Astrocyte (in vitro differentiated cells and primary cell): ENCODE results near the gene NXPH3. TPM values are rescaled to one million over a fixed set of nuclear protein-coding genes. Genes with fewer than 3 reads are reported as not detected.

Experiments used
- DNase-seq: peaks from one replicate; pipeline ENCODE4 v3.0.0-alpha.2; 2010; ENCODE audit warnings: low read depth
- FAIRE-seq: peaks from 2 replicates; lab custom pipeline; 2011; peaks lifted over from hg19 to GRCh38; lab: Jason Lieb, UNC
- H2AFZ ChIP-seq: 2 replicates; pipeline ENCODE4 v1.6.0; 2012; ENCODE audit warnings: low read depth, low read length, inconsistent platforms
- H3K27ac ChIP-seq: 2 replicates; pipeline ENCODE4 v1.5.1; 2011; ENCODE audit warnings: low read depth, low read length, inconsistent platforms
- H3K27me3 ChIP-seq: 2 replicates; pipeline ENCODE4 v1.6.0; 2011; ENCODE audit warnings: low read length, inconsistent platforms; ENCODE audit not compliant: insufficient read depth
- H3K36me3 ChIP-seq: 2 replicates; pipeline ENCODE4 v1.5.1; 2011; ENCODE audit warnings: low read length, inconsistent platforms; ENCODE audit not compliant: insufficient read depth
- H3K4me1 ChIP-seq: 2 replicates; pipeline ENCODE4 v1.5.1; 2011; ENCODE audit warnings: low read length, inconsistent platforms; ENCODE audit not compliant: insufficient read depth
- H3K4me2 ChIP-seq: 2 replicates; pipeline ENCODE4 v1.6.0; 2012; ENCODE audit warnings: low read length, inconsistent platforms
- H3K4me3 ChIP-seq: 2 replicates; pipeline ENCODE4 v1.5.1; 2011; ENCODE audit warnings: low read depth, mild to moderate bottlenecking, low read length, inconsistent platforms; ENCODE audit not compliant: insufficient read depth
- H3K79me2 ChIP-seq: 2 replicates; pipeline ENCODE4 v1.6.0; 2012; ENCODE audit warnings: mild to moderate bottlenecking, low read length, inconsistent platforms; ENCODE audit not compliant: insufficient read depth
- H3K9ac ChIP-seq: 2 replicates; pipeline ENCODE4 v1.6.0; 2012; ENCODE audit warnings: mild to moderate bottlenecking, low read length, inconsistent platforms
- H3K9me3 ChIP-seq: 2 replicates; pipeline ENCODE4 v1.5.1; 2012; ENCODE audit warnings: low read depth, mild to moderate bottlenecking, low read length, inconsistent platforms; ENCODE audit not compliant: insufficient read depth
- H4K20me1 ChIP-seq: 2 replicates; pipeline ENCODE4 v1.6.0; 2012; ENCODE audit warnings: low read length, inconsistent platforms; ENCODE audit not compliant: insufficient read depth
- H3K27ac Mint-ChIP-seq: one replicate; pipeline ENCODE4 v1.8.0; 2021; ENCODE audit warnings: mild to moderate bottlenecking, mixed read lengths; ENCODE audit not compliant: unreplicated experiment
- H3K27me3 Mint-ChIP-seq: one replicate; pipeline ENCODE4 v1.8.0; 2021; ENCODE audit warnings: low read depth, mixed read lengths; ENCODE audit not compliant: unreplicated experiment
- H3K36me3 Mint-ChIP-seq: one replicate; pipeline ENCODE4 v1.8.0; 2021; ENCODE audit warnings: low read depth, mixed read lengths; ENCODE audit not compliant: unreplicated experiment
- H3K4me1 Mint-ChIP-seq: one replicate; pipeline ENCODE4 v1.8.0; 2021; ENCODE audit warnings: low read depth, mixed read lengths; ENCODE audit not compliant: unreplicated experiment
- H3K4me3 Mint-ChIP-seq: one replicate; pipeline ENCODE4 v1.8.0; 2021; ENCODE audit warnings: mild to moderate bottlenecking, moderate library complexity, mixed read lengths; ENCODE audit not compliant: unreplicated experiment
- H3K9me3 Mint-ChIP-seq: one replicate; pipeline ENCODE4 v1.8.0; 2021; ENCODE audit warnings: mild to moderate bottlenecking, mixed read lengths; ENCODE audit not compliant: unreplicated experiment
- EZH2 ChIP-seq: IDR thresholded peaks from 2 replicates; pipeline ENCODE4 v1.6.1; 2012; ENCODE audit warnings: mild to moderate bottlenecking, low read length, inconsistent platforms; ENCODE audit not compliant: insufficient read depth
- total RNA-seq: library from RNA; stranded (reverse); gene quantifications from 2 replicates; pipeline ENCODE4 v1.2.1, GENCODE V29; 2021
- TF ChIP-seq, protein P1 (sequence below): IDR thresholded peaks from 2 replicates; pipeline ENCODE4 v1.5.1; 2011; ENCODE audit warnings: low read depth, mild to moderate bottlenecking, inconsistent platforms, low read length, moderate library complexity; ENCODE audit not compliant: insufficient read depth

NXPH3 gene
- total RNA-seq, 1 donor from 2014 or later = 0.43 TPM

DNA sequence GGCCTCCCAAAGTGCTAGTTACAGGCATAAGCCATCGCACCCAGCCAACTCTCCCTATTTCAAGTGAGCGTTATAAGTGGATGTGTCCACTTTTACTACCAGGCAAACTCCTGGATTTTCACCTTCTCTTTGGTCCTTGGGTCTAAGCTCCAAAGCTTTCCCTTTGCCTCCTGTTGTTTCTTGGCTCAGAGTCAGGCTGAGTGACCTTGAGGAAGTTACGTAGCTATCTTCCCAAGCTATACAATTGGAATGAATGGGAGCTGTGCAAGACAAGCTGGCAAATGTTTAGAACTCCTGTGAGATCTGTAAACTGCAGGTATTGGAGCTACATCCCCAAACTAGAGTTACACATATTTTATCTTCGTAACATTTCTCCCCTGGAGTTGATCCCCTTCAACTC, 20.3 kb downstream of the NXPH3 start:
- Histone ChIP-seq H3K9me3 (no peaks in the 10 kb centered on the region), H2AFZ (no peak overlapping the region), H3K9ac (no peak overlapping the region), H3K4me3 (no peak overlapping the region), H3K4me2 (no peak overlapping the region), H3K27me3 (no peaks in the 10 kb centered on the region), H3K27ac (no peak overlapping the region), H4K20me1 (no peaks in the 10 kb centered on the region), H3K4me1 (peaks cover 6% of the 10 kb centered on the region), H3K36me3 (peaks cover 33% of the 10 kb centered on the region), H3K79me2 (no peaks in the 10 kb centered on the region)
- Mint-ChIP-seq H3K4me1 (peaks cover 4% of the 10 kb centered on the region), H3K4me3 (no peak overlapping the region), H3K27me3 (no peaks in the 10 kb centered on the region), H3K36me3 (peaks cover 28% of the 10 kb centered on the region), H3K27ac (no peak overlapping the region), H3K9me3 (peaks cover 1% of the 10 kb centered on the region)
- DNase-seq = no peak
- TF ChIP-seq EZH2 = no peak
- TF ChIP-seq, protein P1, sequence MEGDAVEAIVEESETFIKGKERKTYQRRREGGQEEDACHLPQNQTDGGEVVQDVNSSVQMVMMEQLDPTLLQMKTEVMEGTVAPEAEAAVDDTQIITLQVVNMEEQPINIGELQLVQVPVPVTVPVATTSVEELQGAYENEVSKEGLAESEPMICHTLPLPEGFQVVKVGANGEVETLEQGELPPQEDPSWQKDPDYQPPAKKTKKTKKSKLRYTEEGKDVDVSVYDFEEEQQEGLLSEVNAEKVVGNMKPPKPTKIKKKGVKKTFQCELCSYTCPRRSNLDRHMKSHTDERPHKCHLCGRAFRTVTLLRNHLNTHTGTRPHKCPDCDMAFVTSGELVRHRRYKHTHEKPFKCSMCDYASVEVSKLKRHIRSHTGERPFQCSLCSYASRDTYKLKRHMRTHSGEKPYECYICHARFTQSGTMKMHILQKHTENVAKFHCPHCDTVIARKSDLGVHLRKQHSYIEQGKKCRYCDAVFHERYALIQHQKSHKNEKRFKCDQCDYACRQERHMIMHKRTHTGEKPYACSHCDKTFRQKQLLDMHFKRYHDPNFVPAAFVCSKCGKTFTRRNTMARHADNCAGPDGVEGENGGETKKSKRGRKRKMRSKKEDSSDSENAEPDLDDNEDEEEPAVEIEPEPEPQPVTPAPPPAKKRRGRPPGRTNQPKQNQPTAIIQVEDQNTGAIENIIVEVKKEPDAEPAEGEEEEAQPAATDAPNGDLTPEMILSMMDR = no peak
- FAIRE-seq = no peak

DNA sequence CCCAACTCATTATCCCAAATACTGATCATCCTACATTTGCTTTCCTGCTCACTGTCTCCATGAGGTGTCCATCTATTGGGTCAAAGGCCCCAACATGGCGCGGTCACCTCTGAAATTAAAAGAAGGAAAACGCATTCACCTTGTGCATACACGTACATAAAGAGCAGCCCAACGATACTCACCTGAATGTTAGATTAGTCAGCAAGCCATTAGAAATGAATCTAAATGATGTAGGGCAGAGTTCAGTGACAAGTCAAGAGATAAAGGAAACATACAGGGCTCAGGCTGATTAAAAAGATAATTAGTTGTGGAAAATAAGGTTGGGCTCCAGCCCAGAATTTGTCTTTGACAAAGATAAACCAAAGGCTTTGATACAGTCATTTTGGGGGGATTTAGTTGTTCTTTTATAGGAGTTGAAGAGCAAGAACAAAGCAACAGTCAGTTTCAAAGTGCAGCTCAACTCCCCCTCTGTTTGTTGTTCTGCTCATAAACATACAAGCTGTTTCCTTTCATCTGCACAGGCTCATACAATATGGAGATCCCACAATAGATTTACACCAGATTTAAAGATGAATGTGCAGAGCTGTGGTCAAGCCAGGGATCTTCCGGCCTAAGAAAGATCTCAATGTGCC, 21.1 kb downstream of the NXPH3 start:
- no peak for DNase-seq
- Histone ChIP-seq H3K4me3 (no peak overlapping the region), H3K36me3 (peaks cover 33% of the 10 kb centered on the region), H3K27ac (no peak overlapping the region), H3K4me1 (peaks cover 7% of the 10 kb centered on the region), H3K9me3 (no peaks in the 10 kb centered on the region), H3K9ac (no peak overlapping the region), H3K79me2 (no peaks in the 10 kb centered on the region), H2AFZ (no peak overlapping the region), H3K27me3 (no peaks in the 10 kb centered on the region), H4K20me1 (no peaks in the 10 kb centered on the region), H3K4me2 (no peak overlapping the region)
- no peak for FAIRE-seq
- TF ChIP-seq, protein P1 = no peak
- TF ChIP-seq EZH2 = no peak
- Mint-ChIP-seq H3K4me1 (peaks cover 7% of the 10 kb centered on the region), H3K36me3 (peaks cover 25% of the 10 kb centered on the region), H3K27me3 (no peaks in the 10 kb centered on the region), H3K4me3 (no peak overlapping the region), H3K9me3 (no peaks in the 10 kb centered on the region), H3K27ac (no peak overlapping the region)

DNA sequence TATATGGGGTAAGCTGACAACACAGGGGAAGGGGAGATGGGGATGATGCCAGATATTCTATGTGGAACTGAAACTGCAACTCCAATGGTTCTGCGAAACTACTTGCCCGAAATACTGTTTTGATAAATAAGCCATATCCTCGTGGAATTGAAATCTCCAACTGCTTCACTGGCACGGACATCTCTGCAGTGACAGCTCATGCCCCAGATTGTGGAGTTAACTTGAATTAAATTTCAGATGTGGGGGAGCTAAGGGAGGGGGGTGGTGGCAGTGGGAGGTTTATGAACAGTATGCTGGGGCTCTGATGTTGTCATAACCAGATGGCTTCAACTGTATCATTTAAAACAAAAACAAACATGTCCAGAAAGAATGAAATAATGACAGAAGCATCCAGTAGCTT, 21.8 kb downstream of the NXPH3 start:
- no peak for FAIRE-seq
- no peak overlapping the region for H3K9ac ChIP-seq
- no peak overlapping the region for H3K4me3 ChIP-seq
- Mint-ChIP-seq H3K27ac (no peak overlapping the region), H3K27me3 (no peaks in the 10 kb centered on the region), H3K4me1 (peaks cover 7% of the 10 kb centered on the region), H3K9me3 (no peaks in the 10 kb centered on the region), H3K36me3 (peaks cover 20% of the 10 kb centered on the region), H3K4me3 (no peak overlapping the region)
- H2AFZ ChIP-seq = no peak overlapping the region
- H3K79me2 ChIP-seq = no peaks in the 10 kb centered on the region
- H3K36me3 ChIP-seq = peaks cover 38% of the 10 kb centered on the region
- H3K9me3 ChIP-seq = no peaks in the 10 kb centered on the region
- DNase-seq = no peak
- no peaks in the 10 kb centered on the region for H4K20me1 ChIP-seq
- H3K4me2 ChIP-seq = no peak overlapping the region
- TF ChIP-seq, protein P1 = no peak
- no peak for TF ChIP-seq EZH2
- H3K4me1 ChIP-seq = peaks cover 7% of the 10 kb centered on the region
- H3K27ac ChIP-seq = no peak overlapping the region
- H3K27me3 ChIP-seq = no peaks in the 10 kb centered on the region
